Peyer's patch (tissue), 4 donors: ENCODE measurements around the gene RFESD. TPM values are rescaled to one million over a fixed set of nuclear protein-coding genes. Genes with fewer than 3 reads are reported as not detected.

Experiments
- DNase-seq, 3 donors: peaks; one replicate each; pipeline ENCODE4 v3.0.0-alpha.2; 2017 to 2019
- H3K27ac ChIP-seq, 4 donors: fragments of 200-600 bp; sonication (generic); one replicate each; pipeline ENCODE4 v1.5.1; 2016 to 2019
- H3K27me3 ChIP-seq, 2 donors: fragments of 200-600 bp; sonication (generic); one replicate each; pipeline ENCODE4 v1.5.1; 2019
- H3K36me3 ChIP-seq, 3 donors: fragments of 200-600 bp; sonication (generic); one replicate each; pipeline ENCODE4 v1.5.1; 2016 to 2019
- H3K4me1 ChIP-seq, 4 donors: fragments of 200-600 bp; sonication (generic); one replicate each; pipeline ENCODE4 v1.5.1; 2016 to 2019
- H3K4me3 ChIP-seq, 4 donors: fragments of 200-600 bp; sonication (generic); 1 replicate in 3 of 4; 2 replicates in 1 of 4; pipeline ENCODE4 v1.5.1; 2016 to 2019; ENCODE audit warnings: mild to moderate bottlenecking in 1 of 4
- H3K9me3 ChIP-seq, 4 donors: fragments of 200-600 bp; sonication (generic); one replicate each; pipeline ENCODE4 v1.5.1; 2016 to 2019; ENCODE audit warnings: mild to moderate bottlenecking in 1 of 4
- CTCF ChIP-seq, 6 experiments: fragments of 450-650 bp in 4 of 6; fragments of 200-600 bp in 2 of 6; sonication (generic) in 1 of 6; IDR thresholded peaks; one replicate each; pipeline ENCODE4 v1.5.1; 2017 to 2019; ENCODE audit warnings: antibody characterized with exemption in 6 of 6, mild to moderate bottlenecking in 3 of 6, moderate library complexity in 1 of 6
- POLR2A ChIP-seq, 2 donors: fragments of 450-650 bp; IDR thresholded peaks; one replicate each; pipeline ENCODE4 v1.5.1; 2017; ENCODE audit warnings: antibody characterized with exemption in 2 of 2, mild to moderate bottlenecking in 2 of 2, moderate library complexity in 2 of 2
- total RNA-seq, 4 donors: library from RNA; depleted of rRNA; stranded (reverse); fragments of >200 nt; gene quantifications; one replicate each; pipeline ENCODE4 v1.1.0, GENCODE V29; 2016

Gene RFESD
- total RNA-seq, 4 donors from 2014 or later, result 1.7 TPM; not detected in 3

- H3K27ac ChIP-seq, result peak overlapping the region in 3 of 4 donors; percentile 85 to 98 (median 96)
- H3K4me3 ChIP-seq, result peak overlapping the region in 1 of 4 donors; percentile 52
- H3K27me3 ChIP-seq, result no peaks in the 10 kb centered on the region
- peaks cover 0 to 9% (median 3%) of the 10 kb centered on the region in 4 donors for H3K4me1 ChIP-seq
- TF ChIP-seq CTCF (IDR thresholded peaks at IDR 0.05) (no peak), POLR2A (IDR thresholded peaks at IDR 0.05) (no peak)
- H3K36me3 ChIP-seq, result no peaks in the 10 kb centered on the region
- no peaks in the 10 kb centered on the region for H3K9me3 ChIP-seq
- no peak for DNase-seq
Observed at GRCh38 chr5:95647886-95648860, 1.6 kb downstream of the RFESD start.

GRCh38 chr5:95649274-95649673 lies 2.7 kb downstream of the RFESD start:
- H3K4me3 ChIP-seq, result no peak overlapping the region
- no peak for DNase-seq
- no peaks in the 10 kb centered on the region for H3K27me3 ChIP-seq
- no peaks in the 10 kb centered on the region for H3K36me3 ChIP-seq
- TF ChIP-seq CTCF (IDR thresholded peaks at IDR 0.05) (no peak), POLR2A (IDR thresholded peaks at IDR 0.05) (no peak)
- H3K27ac ChIP-seq, result no peak overlapping the region
- H3K4me1 ChIP-seq, result peaks cover 0 to 9% (median 3%) of the 10 kb centered on the region in 4 donors
- H3K9me3 ChIP-seq, result no peaks in the 10 kb centered on the region

GRCh38 chr5:95649842-95650620 lies 3.5 kb downstream of the RFESD start:
- H3K4me1 ChIP-seq, result peaks cover 0 to 9% (median 3%) of the 10 kb centered on the region in 4 donors
- H3K36me3 ChIP-seq, result no peaks in the 10 kb centered on the region
- no peak overlapping the region for H3K27ac ChIP-seq
- H3K27me3 ChIP-seq, result no peaks in the 10 kb centered on the region
- DNase-seq, result no peak
- no peaks in the 10 kb centered on the region for H3K9me3 ChIP-seq
- TF ChIP-seq CTCF (IDR thresholded peaks at IDR 0.05) (no peak), POLR2A (IDR thresholded peaks at IDR 0.05) (no peak)
- H3K4me3 ChIP-seq, result no peak overlapping the region

GRCh38 chr5:95652849-95653248 lies 6.3 kb downstream of the RFESD start:
- H3K4me3 ChIP-seq, result no peak overlapping the region
- H3K36me3 ChIP-seq, result no peaks in the 10 kb centered on the region
- no peak for DNase-seq
- no peaks in the 10 kb centered on the region for H3K27me3 ChIP-seq
- TF ChIP-seq POLR2A (IDR thresholded peaks at IDR 0.05) (no peak), CTCF (IDR thresholded peaks at IDR 0.05) (no peak)
- no peaks in the 10 kb centered on the region for H3K9me3 ChIP-seq
- H3K27ac ChIP-seq, result no peak overlapping the region
- H3K4me1 ChIP-seq, result peaks cover 0 to under 1% (median 0%) of the 10 kb centered on the region in 4 donors

- no peak for DNase-seq
- no peaks in the 10 kb centered on the region for H3K36me3 ChIP-seq
- H3K27ac ChIP-seq, result no peak overlapping the region
- H3K4me3 ChIP-seq, result no peak overlapping the region
- H3K4me1 ChIP-seq, result no peaks in the 10 kb centered on the region
- TF ChIP-seq POLR2A (IDR thresholded peaks at IDR 0.05) (no peak), CTCF (IDR thresholded peaks at IDR 0.05) (no peak)
- no peaks in the 10 kb centered on the region for H3K9me3 ChIP-seq
- no peaks in the 10 kb centered on the region for H3K27me3 ChIP-seq
Observed at GRCh38 chr5:95654196-95654595, 7.6 kb downstream of the RFESD start.
